ENCODE measurements around the gene MED26.

- no peak for TF ChIP-seq MYNN (CRISPR knock-in tag; IDR thresholded peaks at IDR 0.05; ENCODE audit: low read depth)
- no peak for TF ChIP-seq TARDBP (CRISPR knock-in tag; IDR thresholded peaks at IDR 0.05)
- no peak for TF ChIP-seq PHF20 (CRISPR knock-in tag; IDR thresholded peaks at IDR 0.05)
- TF ChIP-seq ZBTB4 (CRISPR knock-in tag; IDR thresholded peaks at IDR 0.05; ENCODE audit: borderline replicate concordance): no peak
- no peak for TF ChIP-seq MYC (CRISPR knock-in tag; IDR thresholded peaks at IDR 0.05; ENCODE audit: borderline replicate concordance)
- TF ChIP-seq EP300 (IDR thresholded peaks at IDR 0.05; ENCODE audit: low read depth in 2 of 2, low read length in 2 of 2): no peak
- TF ChIP-seq EP300 (CRISPR knock-in tag; IDR thresholded peaks at IDR 0.05; ENCODE audit: borderline replicate concordance): no peak
- TF ChIP-seq EZH2 (conservative IDR thresholded peaks at IDR 0.05; ENCODE audit: low read depth, low read length): no peak
- no peak for TF ChIP-seq ADNP (CRISPR knock-in tag; IDR thresholded peaks at IDR 0.05)
- no peak for TF ChIP-seq CHD2 (IDR thresholded peaks at IDR 0.05; ENCODE audit: low read depth, low read length)
These were observed 31.6 kb downstream of the MED26 start for GRCh38 chr19:16596399-16596798.
